Fibroblast of skin of left biceps (primary cell): ENCODE results near the gene SLC15A4.
"Not testable (repeated sequence)": the region's sequence is repeated elsewhere in the genome, so short reads cannot be mapped to it uniquely, and the experiment has no call there.

Experiments
- DNase-seq, 2 experiments: peaks; one replicate each; pipeline ENCODE4 v3.0.0-alpha.2; 2013; ENCODE audit warnings: low read depth in 2 of 2

Gene SLC15A4

DNA sequence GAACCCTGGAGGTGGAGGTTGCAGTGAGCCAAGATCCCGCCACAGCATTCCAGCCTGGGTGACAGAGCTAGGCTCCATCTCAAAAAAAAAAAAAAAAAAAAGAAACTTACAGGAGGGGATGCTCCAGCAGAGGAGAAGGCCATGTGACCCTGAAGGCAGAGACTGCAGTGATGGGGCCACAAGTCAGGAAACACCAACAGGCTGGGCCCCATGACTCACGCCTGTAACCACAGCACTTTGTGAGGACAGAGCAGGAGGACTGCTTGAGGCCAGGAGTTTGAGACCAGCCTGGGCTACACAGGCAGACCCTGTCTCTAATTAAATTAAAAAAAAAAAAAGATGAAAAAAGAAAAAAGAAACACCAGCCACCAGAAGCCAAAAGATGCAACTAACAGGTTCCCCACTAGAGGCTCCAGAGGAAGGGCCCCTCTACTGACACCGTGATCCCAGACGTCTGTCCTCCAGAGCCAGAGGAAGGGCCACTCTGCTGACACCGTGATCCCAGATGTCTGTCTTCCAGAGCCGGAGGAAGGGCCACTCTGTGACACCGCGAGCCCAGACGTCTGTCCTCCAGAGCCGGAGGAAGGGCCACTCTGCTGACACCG lies 20.4 kb upstream of the SLC15A4 start:
- DNase-seq = no peak

DNA sequence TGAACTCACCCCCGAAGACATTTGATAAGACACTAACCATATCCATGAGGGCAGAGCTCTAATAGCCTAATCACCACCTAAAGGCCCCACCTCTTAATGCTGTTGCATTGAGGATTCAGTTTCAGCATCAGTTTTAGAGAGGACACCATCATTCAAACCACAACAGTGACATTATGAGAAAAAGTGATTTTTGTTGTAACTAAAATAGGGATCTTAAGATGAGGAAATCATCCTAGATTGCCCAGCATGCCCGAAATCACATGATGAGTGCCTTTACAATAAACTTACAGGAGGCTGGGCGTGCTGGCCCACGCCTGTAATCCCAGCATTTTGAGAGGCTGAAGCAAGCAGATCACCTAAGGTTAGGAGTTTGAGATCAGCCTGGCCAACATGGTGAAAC lies 19.8 kb upstream of the SLC15A4 start:
- DNase-seq = no peak

DNA sequence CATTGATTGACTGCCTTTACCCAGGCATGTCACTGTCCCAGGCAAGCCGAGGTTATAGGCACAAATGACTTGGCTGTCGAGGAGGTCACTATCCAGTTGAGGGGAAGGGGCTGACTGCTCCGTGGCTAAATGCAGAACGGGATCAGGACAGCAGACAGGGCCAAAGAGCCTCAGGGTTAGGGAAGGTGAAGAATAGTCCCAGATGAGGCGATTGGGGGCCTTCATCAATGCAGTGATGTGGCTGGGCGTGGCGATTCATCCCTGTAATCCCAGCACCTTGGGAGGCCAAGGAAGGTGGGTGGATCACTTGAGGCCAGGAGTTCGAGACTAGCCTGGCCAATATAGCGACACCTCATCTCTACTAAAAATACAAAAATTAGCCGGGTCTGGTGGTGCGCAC lies 18.8 kb upstream of the SLC15A4 start:
- no peak for DNase-seq

DNA sequence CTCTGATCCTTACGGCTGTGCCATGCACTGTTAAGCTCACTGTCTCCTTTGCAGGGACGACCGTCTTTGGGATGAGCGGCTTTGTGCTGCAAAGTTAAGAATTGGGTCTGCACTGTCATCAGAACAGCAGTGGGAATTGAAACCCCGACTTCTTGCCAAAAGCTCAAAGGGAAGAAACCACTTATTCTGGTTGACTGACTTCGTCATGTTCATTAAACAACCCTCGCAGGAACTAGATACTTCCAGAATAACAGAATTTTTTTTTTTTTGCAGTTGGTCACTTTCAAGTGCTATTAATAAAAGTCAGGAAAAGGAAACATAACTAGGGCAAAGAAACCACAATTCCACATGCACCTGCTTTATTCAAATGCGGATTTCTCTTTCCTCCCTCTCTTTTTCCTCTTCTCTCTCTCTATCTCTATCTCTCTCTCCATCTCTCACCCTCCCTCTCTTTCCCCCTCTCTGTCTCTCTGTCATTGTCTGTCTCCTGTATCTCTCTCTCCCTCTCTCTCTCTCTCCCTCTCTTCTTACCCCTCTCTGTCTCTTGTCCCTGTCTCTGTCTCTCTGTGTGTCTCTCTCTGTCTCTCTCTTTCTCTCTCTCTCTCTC lies 17.2 kb upstream of the SLC15A4 start:
- no peak for DNase-seq

DNA sequence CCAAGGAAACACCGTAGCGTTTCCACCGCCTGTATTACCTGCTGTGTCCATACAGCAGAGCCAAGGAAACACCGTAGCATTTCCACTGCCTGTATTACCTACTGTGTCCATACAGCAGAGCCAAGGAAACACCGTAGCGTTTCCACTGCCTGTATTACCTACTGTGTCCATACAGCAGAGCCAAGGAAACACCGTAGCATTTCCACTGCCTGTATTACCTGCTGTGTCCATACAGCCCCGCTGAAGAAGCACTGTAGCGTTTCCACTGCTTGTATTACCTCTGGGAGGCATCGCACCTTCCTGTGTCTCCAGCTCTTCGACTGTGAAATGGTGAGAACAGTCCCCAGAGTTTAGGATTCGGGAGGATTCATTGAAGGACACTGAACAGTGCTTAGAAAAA lies 16.1 kb upstream of the SLC15A4 start:
- not testable (repeated sequence) for DNase-seq

DNA sequence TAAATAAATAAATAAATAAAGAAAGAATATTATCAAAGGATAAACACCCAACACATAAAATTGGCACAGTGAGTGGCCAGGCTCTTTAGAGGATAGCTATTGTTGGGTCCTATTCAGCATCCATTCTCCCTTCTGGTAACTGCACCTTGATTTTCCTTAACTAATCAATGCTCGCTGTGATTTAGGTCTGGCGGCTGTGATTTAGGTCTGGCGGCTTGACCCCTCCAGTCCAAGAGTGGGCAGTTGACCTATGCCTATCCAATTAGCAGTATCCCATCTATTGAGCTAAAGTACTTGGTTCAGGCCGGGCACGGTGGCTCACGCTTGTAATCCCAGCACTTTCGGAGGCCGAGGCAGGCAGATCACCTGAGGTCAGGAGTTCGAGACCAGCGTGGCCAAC lies 9.7 kb upstream of the SLC15A4 start:
- no peak for DNase-seq

DNA sequence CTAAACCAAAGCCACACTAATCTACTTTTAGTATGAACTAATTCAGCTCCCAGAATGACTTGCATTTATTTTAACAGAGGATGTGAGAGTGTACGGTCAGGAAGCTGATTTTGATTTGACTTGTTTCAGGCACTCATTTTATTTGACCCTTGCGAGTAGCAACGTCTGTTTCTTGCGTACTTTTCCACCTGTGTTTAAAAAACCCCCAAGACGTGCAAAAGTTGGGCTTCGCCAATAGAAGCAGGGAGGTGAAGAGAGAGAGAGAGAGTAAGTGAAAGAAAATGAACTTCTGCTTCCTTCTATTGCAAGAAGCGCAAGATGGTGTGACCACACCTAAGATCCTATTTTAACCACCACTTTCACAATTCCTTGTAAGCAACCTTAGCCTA lies 6.7 kb upstream of the SLC15A4 start:
- DNase-seq = no peak

DNA sequence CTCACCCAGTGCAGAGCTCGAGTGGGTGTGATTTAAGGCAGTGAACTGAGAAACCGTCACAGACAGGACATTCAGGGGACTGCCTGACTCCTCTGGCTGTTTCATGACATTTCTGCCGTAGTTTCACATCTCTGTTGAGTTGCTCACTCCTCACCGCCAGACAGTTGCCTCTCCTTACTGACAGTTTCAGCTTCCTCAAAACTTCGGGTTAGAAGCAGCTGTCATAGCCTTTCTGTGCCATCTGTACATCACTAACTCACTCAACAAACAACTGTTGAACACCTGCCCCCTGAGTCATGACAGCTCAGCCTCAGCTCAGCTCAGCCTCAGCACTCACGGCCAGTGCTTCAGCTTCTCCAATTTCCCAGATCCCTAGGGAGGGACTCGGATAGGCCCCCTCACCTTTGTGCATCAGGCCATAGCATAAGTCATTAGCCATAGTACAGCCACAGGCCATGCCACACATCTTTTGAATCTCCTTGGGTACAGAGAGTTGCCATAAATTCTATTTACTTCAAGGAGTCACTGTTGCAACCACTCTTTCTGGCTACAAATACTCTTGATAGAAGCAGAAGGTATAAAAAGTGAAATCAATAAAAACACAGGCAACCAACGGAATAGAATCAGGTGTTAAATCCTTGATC lies 6.2 kb upstream of the SLC15A4 start:
- no peak for DNase-seq

DNA sequence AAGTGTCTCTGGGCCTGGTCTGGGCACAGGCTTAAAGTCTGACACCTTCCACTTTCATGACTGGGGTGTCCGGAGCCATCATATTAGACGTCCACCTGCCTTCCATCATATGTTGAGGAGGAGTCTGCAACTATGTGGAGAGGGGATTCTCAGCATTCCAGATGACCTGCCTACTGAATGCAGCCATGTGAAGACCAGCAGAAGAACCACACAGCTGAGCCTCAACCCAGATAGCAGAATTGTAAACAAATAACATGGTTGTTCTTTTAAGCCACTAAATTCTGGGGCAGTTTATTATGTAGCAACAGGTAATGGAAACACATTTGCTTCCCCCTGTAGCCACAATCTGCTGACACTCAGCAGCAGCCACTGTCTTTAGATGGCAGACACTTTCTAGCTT lies 4.0 kb upstream of the SLC15A4 start:
- DNase-seq = no peak

DNA sequence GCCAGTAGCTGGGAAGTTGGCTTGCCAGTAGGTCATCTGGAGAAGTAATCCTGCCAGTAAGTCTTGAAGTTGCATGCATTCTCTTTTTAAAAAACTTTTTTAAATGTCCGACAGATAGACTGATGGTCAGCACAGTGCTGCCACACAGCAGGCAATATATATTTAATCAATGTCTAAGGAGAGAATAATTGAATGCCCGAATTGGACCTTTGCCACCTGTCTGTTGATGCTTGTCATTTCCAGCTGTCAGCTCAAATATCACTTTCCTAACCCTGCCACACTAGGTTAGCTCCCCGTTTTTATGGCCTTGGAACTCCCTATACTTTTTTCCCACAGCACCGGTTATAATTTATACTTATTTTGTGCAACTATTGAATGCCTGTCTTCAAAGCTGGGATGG lies 2.1 kb upstream of the SLC15A4 start:
- DNase-seq = no peak

DNA sequence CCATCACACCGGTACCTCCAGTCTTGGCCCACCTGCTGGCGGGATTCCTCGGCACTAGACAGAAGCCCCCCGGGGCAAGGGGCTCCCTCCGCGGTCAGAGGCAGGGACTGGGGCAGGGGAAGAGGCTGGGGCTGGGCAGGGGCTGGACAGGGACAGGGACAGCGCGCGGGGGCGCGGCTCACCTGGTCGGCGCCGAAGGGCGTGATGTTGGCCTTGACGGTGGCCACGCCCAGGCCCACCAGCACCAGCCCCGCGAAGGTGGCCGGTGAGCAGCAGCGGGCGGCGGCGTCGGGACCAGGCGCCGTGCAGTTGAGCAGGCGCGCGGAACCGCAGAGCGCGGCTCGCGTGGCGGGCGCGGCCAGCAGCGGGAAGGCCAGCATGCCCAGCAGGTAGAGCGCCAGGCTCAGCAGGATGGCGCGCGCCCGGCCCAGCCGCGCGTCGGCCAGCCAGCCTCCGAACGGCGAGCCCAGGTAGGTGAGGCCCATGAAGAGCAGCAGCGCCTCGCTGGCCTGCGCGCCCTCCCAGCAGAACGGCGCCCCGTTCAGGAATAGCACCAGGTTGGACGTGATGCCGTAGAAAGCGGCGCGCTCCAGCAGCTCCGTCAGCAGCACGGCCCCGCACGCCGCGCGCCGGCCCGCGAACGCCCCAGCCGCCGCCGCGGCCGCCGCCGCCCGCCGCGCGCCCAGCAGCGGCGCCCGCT lies 392 bp downstream of the SLC15A4 start:
- DNase-seq = no peak

DNA sequence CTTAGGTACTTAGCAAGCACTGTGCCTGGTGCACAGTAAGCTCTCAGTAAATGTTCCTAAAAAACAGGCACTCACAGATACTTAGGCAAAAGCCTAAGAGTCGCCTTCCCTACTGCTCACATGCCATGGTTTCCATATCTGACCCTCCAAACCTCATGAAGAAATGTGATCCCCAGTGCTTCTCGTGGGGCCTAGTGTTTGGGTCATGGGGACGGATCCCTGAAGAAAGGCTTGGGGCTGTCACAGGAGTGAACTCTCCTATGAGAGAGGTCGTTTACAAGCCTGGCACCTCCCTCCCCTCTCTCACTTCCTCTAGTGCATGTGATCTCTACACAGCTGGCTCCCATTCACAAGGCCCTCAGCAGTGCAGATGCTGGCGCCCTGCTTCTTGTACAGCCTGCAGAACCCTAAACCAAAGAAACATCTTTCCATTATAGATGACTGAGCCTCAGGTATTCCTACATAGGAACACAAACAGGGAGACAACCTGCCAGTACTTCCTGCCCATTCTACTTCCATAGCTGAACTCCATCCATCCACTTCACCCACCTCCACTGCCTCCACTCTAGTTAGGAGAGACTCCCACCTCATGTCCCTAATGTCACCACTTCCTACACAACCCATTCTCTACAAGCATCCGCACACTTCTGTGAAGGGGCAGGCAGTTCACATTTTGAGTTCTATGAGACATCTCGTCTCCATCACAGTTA lies 2.9 kb downstream of the SLC15A4 start:
- DNase-seq = no peak

DNA sequence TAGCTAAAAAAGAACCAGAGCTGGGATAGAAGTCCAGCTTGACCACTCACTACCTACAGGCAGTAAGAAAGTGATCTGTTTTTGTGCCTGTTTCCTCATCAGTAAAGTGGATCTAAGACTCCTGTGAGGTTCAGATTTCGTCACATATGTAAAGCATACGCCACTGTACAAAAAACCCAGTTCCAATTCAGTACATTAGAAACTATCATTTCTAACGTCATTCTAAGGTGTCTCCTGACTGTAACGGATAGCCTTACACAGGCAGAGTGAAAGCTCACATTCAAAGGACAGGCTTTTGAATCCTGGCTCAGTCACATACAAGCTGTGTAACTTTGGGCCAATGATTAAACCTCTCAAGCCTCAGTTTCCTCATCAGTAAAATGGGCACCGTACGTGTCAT lies 3.5 kb downstream of the SLC15A4 start:
- no peak for DNase-seq

DNA sequence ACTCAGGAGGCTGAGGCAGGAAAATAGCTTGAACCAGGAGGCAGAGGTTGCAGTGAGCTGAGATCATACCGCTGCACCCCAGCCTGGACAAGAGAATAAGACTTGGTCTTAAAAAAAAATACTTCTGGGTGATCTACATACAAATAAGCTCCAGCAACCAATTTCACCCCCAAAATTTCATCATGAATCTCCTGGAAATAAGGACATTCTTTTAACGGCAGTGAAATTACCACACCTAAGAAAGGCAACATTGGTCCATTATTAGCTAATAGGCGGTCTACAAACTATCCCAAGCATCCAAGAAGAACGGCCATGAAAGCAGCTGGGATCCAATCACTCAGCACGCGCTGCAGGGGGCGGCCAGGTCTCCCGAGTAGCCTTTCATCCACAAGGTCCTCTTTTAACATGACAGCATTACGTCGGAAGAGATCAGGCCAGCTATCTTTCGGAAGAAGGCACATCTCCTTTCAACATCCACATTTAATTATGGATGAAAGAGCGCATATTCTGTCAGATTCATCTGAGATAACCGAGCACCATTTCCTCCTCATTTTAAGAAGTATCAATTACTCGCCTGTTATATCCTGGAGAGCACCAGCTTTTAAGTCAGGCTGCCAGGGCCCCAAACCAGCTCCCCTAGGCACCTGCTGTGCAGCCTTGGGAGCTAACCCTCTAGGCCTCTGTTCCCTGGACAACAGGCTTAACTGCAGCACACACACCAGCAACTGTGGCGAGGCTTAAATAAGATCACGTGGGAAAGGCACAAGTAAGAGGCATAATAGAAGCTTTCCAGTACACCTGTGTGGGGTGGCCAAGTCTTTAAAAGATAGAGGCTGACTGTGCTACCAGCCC lies 4.2 kb downstream of the SLC15A4 start:
- no peak for DNase-seq

DNA sequence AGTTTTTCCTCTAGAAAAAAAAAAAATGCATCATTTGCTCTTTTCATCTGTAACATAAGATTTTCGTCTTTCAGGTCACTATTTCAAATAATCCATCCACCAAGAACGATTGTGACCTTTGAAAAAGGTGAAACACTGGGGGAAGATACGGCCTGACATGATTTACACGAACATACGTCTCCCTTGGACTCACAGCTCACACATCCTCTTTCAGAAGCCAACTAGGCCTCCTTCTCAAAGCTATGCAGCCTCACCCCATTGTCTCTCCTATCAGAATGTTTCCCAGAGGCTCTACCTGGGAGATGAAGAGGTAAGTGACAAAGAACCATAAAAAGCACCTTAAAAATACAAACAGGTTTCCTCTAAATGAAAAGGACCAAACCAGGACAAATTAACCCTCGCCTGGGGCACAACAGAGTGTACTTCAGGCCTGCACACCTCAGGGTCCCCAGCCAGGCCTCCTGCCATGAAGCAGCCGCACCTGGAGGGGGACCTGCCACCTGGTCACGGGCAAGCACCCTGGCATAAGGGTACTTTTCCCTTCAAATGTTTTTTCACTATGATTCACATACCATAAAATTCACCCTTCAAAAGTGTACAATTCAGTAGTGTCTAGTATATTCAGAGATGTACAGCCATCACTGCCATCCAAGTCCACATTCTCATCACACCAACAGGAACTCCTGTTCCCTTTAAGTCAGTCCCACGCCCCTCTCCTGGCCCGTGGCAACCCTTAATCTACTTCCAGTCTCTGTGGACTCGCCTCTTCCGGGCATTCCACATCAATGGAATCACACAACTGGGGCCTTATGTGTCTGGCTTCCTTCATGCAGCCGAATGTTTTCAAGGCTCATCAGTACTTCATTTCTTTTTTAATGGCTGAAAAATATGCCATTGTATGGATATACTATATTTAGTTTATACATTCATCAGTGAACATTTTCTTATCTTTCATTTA lies 5.4 kb downstream of the SLC15A4 start:
- DNase-seq = no peak

DNA sequence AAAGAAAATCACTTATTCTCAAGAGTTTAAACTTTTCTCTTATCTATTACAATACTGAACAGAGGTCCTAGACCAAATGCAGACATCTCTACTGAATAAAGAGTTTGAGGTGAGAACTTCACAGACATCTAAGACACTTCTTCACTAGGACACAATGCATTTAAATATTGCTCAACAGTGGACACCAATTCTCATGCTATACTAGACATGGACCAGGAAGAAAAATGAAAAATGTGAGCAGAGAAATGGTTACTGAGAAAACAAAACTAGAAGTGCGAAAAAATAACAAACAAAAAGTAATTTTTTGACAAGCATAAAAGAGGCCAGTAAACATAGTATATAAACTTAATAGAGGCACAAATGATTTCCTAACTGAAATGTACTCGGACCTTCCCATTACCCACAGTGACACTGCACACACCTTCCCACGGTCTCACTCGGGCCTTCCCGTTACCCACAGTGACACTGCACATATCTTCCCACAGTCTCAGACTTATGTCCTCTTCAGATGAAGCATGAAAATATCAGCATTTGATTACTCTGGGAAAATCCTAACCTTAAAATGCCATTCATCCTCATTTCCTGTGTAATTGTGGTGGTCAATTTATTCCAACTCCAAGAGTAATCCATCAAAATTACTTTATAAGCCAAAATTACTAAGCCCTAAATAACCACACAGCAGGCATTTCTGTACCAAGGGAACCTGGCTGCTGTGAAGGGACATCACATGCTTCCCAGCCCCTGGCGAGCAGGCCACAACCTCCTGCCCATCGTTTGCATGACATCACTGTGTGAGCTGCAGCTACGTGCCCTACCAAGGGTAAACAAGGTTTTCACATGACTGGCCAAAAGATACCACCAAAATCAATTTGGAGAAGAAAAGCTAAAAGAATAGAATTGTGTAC lies 6.4 kb downstream of the SLC15A4 start:
- DNase-seq = no peak

DNA sequence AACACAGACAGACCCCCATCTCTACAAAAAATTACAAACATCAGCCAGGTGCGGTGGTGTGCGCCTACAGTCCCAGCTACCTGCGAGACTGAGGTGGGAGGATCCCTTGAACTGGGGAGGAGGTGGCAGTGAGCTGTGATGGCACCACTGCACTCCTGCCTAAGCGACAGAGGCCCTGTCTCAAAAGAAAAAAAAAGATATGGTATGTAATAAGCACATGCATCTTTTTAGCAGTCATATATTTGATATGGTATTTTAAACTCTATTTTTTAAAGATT lies 7.2 kb downstream of the SLC15A4 start:
- DNase-seq = no peak

DNA sequence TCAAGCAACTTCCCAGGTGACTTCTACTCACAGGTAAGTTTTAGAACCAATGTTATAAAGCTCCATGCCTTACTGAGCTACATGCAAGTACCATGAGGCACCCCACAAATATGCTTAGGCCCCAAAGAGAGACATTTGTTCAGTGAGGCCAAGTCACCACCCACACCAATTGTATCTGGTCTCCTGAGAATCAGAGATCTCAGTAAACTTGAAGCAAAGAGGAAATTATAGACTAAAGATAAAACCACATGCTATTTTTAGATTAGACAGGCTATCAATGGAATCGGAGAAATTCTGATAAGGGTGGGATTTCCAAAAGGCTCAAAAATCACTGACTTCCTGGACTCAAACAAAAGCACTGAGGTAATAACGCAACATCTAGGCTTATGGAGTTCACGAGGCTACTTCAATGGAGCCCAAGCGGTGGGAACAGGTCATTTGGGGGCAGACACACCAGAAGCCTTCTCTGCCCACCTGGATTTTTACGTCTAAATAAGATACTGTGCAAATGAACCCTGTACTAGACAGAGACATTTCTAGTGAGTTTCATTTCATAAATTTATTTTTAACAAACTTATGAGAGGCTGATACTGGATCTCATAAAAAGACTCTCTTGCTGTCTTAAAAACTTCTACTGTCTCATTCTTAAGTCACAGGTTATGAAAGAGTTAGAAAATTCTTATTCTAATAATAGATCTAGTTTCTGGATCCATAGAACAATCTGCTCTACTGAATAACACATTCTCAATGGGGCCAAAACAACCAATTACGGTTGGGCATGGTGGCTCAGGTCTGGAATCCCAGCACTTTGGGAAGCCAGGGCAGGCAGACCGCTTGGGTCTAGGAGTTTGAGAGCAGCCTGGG lies 7.7 kb downstream of the SLC15A4 start:
- no peak for DNase-seq
